ENCODE data around the gene AKT3. TPM values are rescaled to one million over a fixed set of nuclear protein-coding genes. Genes with fewer than 3 reads are reported as not detected.
A peak's percentile ranks its signal among the peaks of the same experiment; 100 is the strongest.

AKT3 gene
- total and polyA plus RNA-seq, 7 donors: 2.1 to 105 (median 66.4) TPM

DNA sequence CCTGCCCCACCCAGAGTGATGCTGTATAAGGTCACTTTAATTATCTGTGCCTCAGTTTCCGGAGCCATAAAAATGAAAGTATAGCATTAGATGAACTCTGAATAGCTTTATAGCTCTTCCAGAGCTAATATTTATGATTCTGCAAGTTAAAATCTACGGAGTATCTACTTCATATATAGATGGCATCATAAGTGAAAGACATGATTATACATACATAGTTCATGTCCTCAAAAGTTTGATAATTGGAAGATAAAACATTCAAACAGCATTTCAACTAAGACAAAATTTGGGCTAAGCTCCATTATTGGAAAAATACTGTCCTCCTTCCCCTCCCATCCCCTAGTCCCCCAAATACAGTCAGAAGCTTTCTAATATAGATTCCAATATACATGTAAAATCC is 4.2 kb downstream of the AKT3 start:
- Histone ChIP-seq H3K27ac (no peak overlapping the region), H3K4me3 (no peak overlapping the region), H3K36me3 (no peaks in the 10 kb centered on the region), H3K9me3 (no peaks in the 10 kb centered on the region), H3K4me1 (peaks cover 0 to 50% (median 35%) of the 10 kb centered on the region in 4 donors), H3K27me3 (no peaks in the 10 kb centered on the region)
- intact Hi-C loops (cut with DNase I): loop anchor here (10.0 kb wide), 2 partner anchors 351 to 591 kb away; partner anchors contain the start of genes CEP170 and SDCCAG8
- no peak for DNase-seq
- TF ChIP-seq, protein P1, sequence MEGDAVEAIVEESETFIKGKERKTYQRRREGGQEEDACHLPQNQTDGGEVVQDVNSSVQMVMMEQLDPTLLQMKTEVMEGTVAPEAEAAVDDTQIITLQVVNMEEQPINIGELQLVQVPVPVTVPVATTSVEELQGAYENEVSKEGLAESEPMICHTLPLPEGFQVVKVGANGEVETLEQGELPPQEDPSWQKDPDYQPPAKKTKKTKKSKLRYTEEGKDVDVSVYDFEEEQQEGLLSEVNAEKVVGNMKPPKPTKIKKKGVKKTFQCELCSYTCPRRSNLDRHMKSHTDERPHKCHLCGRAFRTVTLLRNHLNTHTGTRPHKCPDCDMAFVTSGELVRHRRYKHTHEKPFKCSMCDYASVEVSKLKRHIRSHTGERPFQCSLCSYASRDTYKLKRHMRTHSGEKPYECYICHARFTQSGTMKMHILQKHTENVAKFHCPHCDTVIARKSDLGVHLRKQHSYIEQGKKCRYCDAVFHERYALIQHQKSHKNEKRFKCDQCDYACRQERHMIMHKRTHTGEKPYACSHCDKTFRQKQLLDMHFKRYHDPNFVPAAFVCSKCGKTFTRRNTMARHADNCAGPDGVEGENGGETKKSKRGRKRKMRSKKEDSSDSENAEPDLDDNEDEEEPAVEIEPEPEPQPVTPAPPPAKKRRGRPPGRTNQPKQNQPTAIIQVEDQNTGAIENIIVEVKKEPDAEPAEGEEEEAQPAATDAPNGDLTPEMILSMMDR (IDR thresholded peaks at IDR 0.05): no peak
- no peak for TF ChIP-seq EP300 (IDR thresholded peaks at IDR 0.05)
- no peak for TF ChIP-seq POLR2AphosphoS5 (IDR thresholded peaks at IDR 0.05)
- TF ChIP-seq POLR2A (IDR thresholded peaks at IDR 0.05): no peak
- 67 to 89% methylated on average over 2 of the region's 2 CpGs for WGBS, 2 donors

DNA sequence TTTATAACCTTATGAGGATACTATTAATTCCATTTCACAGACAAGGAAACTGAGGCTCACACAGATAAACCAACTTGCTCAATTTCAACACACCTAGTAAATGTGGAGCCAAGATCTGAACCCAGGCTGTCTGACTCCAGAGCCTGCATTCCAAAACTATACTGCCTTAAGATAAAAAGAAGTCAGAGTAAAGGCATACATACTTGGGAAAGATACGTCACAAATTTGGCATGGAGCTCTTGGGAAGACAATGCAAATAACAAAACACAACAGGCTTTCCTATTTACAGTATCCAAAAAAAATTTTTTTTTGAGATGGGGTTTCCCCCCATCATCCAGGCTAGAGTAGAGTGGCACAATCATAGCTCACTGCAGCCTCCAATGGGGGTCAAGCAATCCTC is 5.9 kb downstream of the AKT3 start:
- WGBS, 2 donors: 74 to 92% methylated on average over 1 of the region's 1 CpG
- intact Hi-C loops (cut with DNase I): loop anchor here (10.0 kb wide), 2 partner anchors 349 to 589 kb away; partner anchors contain the start of genes CEP170 and SDCCAG8
- peaks cover 0 to 59% (median 46%) of the 10 kb centered on the region in 4 donors for H3K4me1 ChIP-seq
- DNase-seq: no peak
- H3K27me3 ChIP-seq: no peaks in the 10 kb centered on the region
- no peak overlapping the region for H3K4me3 ChIP-seq
- TF ChIP-seq, protein P1 (IDR thresholded peaks at IDR 0.05): no peak
- no peak for TF ChIP-seq EP300 (IDR thresholded peaks at IDR 0.05)
- no peak for TF ChIP-seq POLR2A (IDR thresholded peaks at IDR 0.05)
- H3K9me3 ChIP-seq: no peaks in the 10 kb centered on the region
- H3K36me3 ChIP-seq: no peaks in the 10 kb centered on the region
- no peak overlapping the region for H3K27ac ChIP-seq

DNA sequence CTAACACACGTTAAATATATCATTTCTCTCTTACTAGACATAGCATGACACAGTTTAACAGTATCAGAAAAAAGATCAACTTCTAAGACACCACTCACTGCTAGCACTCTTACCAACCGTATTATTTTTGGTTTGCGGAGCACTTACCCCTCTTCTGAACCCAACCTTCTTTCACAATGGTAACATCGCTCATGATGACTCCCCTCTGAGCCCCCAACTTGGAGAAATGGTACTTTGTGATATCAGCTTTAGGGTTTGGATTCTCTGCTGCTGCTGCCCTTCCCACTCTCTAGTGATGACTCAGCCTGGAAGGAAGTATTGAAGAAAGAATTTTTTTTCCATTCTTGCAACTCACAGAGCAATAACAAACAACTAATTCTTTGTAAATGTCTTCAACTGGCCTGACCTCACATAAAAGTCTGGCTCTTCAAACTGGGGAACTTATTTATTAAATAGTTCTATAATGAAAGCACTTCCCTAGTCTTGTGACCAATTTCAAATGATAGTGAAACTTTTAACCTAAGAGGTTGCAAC is 7.0 kb downstream of the AKT3 start:
- no peaks in the 10 kb centered on the region for H3K27me3 ChIP-seq
- DNase-seq: no peak
- peaks cover 0 to 50% (median 39%) of the 10 kb centered on the region in 4 donors for H3K4me1 ChIP-seq
- TF ChIP-seq POLR2A (IDR thresholded peaks at IDR 0.05): no peak
- TF ChIP-seq, protein P1 (IDR thresholded peaks at IDR 0.05): no peak
- TF ChIP-seq POLR2AphosphoS5 (IDR thresholded peaks at IDR 0.05): peak in 2 of 4 donors; percentile 35 to 61
- no peak for TF ChIP-seq EP300 (IDR thresholded peaks at IDR 0.05)
- intact Hi-C loops (cut with DNase I): loop anchor here (10.0 kb wide), 2 partner anchors 348 to 588 kb away; partner anchors contain the start of genes CEP170 and SDCCAG8
- H3K4me3 ChIP-seq: no peak overlapping the region
- no peaks in the 10 kb centered on the region for H3K9me3 ChIP-seq
- 72 to 78% methylated on average over 4 of the region's 4 CpGs for WGBS, 2 donors
- H3K27ac ChIP-seq: peak overlapping the region; percentile 47 to 66 (median 56)
- H3K36me3 ChIP-seq: no peaks in the 10 kb centered on the region

DNA sequence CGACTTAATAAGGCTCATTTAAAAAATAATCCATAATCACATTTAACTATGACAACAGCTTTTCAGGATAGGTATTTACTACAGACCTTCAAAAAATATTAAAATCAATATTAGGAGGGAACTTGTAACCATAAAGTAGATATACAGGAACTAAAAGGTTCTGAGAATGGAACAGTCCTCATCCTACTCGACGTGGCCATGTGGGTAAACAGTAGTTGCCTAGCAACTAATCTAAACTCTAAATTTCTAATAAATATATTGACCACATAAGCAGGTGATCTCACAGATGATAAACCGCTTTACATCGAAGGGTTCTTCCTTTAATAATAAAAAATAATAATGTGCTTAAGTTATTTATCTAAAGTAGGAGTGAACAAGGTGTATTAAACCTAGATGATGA is 7.9 kb downstream of the AKT3 start:
- 51 to 68% methylated on average over 5 of the region's 5 CpGs for WGBS, 2 donors
- H3K4me3 ChIP-seq: no peak overlapping the region
- no peaks in the 10 kb centered on the region for H3K27me3 ChIP-seq
- H3K36me3 ChIP-seq: no peaks in the 10 kb centered on the region
- H3K4me1 ChIP-seq: peaks cover 0 to 44% (median 35%) of the 10 kb centered on the region in 4 donors
- intact Hi-C loops (cut with DNase I): loop anchor here (10.0 kb wide), 2 partner anchors 347 to 587 kb away; partner anchors contain the start of genes CEP170 and SDCCAG8
- TF ChIP-seq POLR2A (IDR thresholded peaks at IDR 0.05) (no peak), POLR2AphosphoS5 (IDR thresholded peaks at IDR 0.05) (no peak), EP300 (IDR thresholded peaks at IDR 0.05) (no peak)
- TF ChIP-seq, protein P1 (IDR thresholded peaks at IDR 0.05): no peak
- no peaks in the 10 kb centered on the region for H3K9me3 ChIP-seq
- no peak for DNase-seq
- peak overlapping the region in 3 of 4 donors; percentile 51 to 66 (median 62) for H3K27ac ChIP-seq

Measured in sigmoid colon (tissue), 7 donors.